Measurements from ENCODE around the gene ODAD2.

The ODAD2 gene

GRCh38 chr10:27838361-27838760, 160.5 kb downstream of the ODAD2 start:
- no peak for DNase-seq

GRCh38 chr10:27834476-27834875, 164.4 kb downstream of the ODAD2 start:
- DNase-seq, result no peak

- DNase-seq, result no peak
Observed at GRCh38 chr10:27833792-27834191, 165.1 kb downstream of the ODAD2 start.

GRCh38 chr10:27832826-27833225, 166.1 kb downstream of the ODAD2 start:
- DNase-seq, result no peak

GRCh38 chr10:27826369-27826768, 172.5 kb downstream of the ODAD2 start:
- DNase-seq, result no peak

- DNase-seq, result peak; percentile 41
Observed at GRCh38 chr10:27822301-27822700, 176.6 kb downstream of the ODAD2 start.

- DNase-seq, result no peak
Observed at GRCh38 chr10:27820637-27821036, 178.2 kb downstream of the ODAD2 start.

GRCh38 chr10:27819781-27820531, 178.9 kb downstream of the ODAD2 start:
- DNase-seq, result no peak

GRCh38 chr10:27816320-27816719, 182.6 kb downstream of the ODAD2 start:
- DNase-seq, result no peak

GRCh38 chr10:27815846-27816245, 183.0 kb downstream of the ODAD2 start:
- DNase-seq, result no peak

- no peak for DNase-seq
Observed at GRCh38 chr10:27815261-27815660, 183.6 kb downstream of the ODAD2 start.

GRCh38 chr10:27805180-27805579, 193.7 kb downstream of the ODAD2 start:
- no peak for DNase-seq

- DNase-seq, result no peak
Observed at GRCh38 chr10:27804136-27804535, 194.7 kb downstream of the ODAD2 start.

GRCh38 chr10:27801171-27801785, 197.6 kb downstream of the ODAD2 start:
- DNase-seq, result no peak

- no peak for DNase-seq
Observed at GRCh38 chr10:27799046-27799445, 199.8 kb downstream of the ODAD2 start.

- no peak for DNase-seq
Observed at GRCh38 chr10:27794157-27794556, 204.7 kb downstream of the ODAD2 start.

- no peak for DNase-seq
Observed at GRCh38 chr10:27792216-27792615, 206.7 kb downstream of the ODAD2 start.

GRCh38 chr10:27784272-27784671, 214.6 kb downstream of the ODAD2 start:
- DNase-seq, result no peak

GRCh38 chr10:27783660-27784059, 215.2 kb downstream of the ODAD2 start:
- DNase-seq, result no peak

GRCh38 chr10:27779462-27780015, 219.3 kb downstream of the ODAD2 start:
- no peak for DNase-seq

- no peak for DNase-seq
Observed at GRCh38 chr10:27774831-27775230, 224.0 kb downstream of the ODAD2 start.

- DNase-seq, result no peak
Observed at GRCh38 chr10:27771231-27771630, 227.6 kb downstream of the ODAD2 start.

GRCh38 chr10:27770181-27770580, 228.7 kb downstream of the ODAD2 start:
- no peak for DNase-seq

Data from left hindlimb (tissue), 1 donor.